K562 (cell line): Measurements from ENCODE around the gene ROR2. TPM values are rescaled to one million over a fixed set of nuclear protein-coding genes. Genes with fewer than 3 reads are reported as not detected.

ENCODE experiments used
- ATAC-seq: fragments of 200-7000 bp; cut with Tn5 transposase; 3 replicates; pipeline ENCODE4 v1.9.1; 2020; ENCODE audit warnings: moderate library complexity
- BruUV-seq: library from RNA; stranded (reverse); fragments of 400-500 nt; replicated peaks from 2 replicates; lab custom pipeline; 2021; lab: Mats Ljungman, UMichigan
- CTCF ChIA-PET: fragments of 300-600 bp; formaldehyde crosslinking; extraction: SDS; loops from one replicate; lab custom pipeline; 2021; ENCODE audit warnings: low intra/inter-chr PET ratio; lab: Yijun Ruan, JAX
- POLR2A ChIA-PET: fragments of 300-600, 350-650 bp; sonication (Branson Sonifier 250); formaldehyde crosslinking; extraction: SDS; loops from one replicate; lab custom pipeline; 2021; ENCODE audit warnings: antibody characterized with exemption, inconsistent platforms; lab: Yijun Ruan, JAX
- DNase-seq, 4 experiments: peaks; one replicate each; pipeline versions ENCODE4 v3.0.0 to v3.0.0-alpha.2; 2011 to 2018; ENCODE audit warnings: low spot score in 3 of 4, mixed read lengths in 3 of 4; ENCODE audit errors: extremely low read depth in 1 of 4
- FAIRE-seq: peaks from 2 replicates; lab custom pipeline; 2011; peaks lifted over from hg19 to GRCh38; lab: Jason Lieb, UNC
- H2AFZ ChIP-seq: 2 replicates; pipeline ENCODE4 v1.6.0; 2011; ENCODE audit warnings: low read depth, low read length, control low read depth, inconsistent platforms
- H3K27ac ChIP-seq: fragments of 200-600 bp; 3 replicates; pipeline ENCODE4 v1.8.0; 2011; ENCODE audit warnings: low read depth, mild to moderate bottlenecking, control low read depth, inconsistent platforms, low read length, moderate library complexity, mixed read lengths; ENCODE audit errors: extremely low read depth
- H3K27me3 ChIP-seq, 2 experiments: fragments of 300-600 bp in 1 of 2; 2 replicates in 1 of 2; 3 replicates in 1 of 2; pipeline versions ENCODE4 v1.6.0 to v1.8.0; 2011; ENCODE audit warnings: inconsistent platforms in 2 of 2, low read length in 2 of 2, mild to moderate bottlenecking in 1 of 2, mixed read lengths in 1 of 2, moderate library complexity in 1 of 2; ENCODE audit not compliant: control insufficient read depth in 2 of 2, insufficient read depth in 2 of 2
- H3K36me3 ChIP-seq: fragments of 300-600 bp; 3 replicates; pipeline ENCODE4 v1.8.0; 2011; ENCODE audit warnings: mild to moderate bottlenecking, low read length, inconsistent platforms; ENCODE audit not compliant: control insufficient read depth, insufficient read depth
- H3K4me1 ChIP-seq, 2 experiments: fragments of 200-600 bp in 1 of 2; replicated peaks in 1 of 2; 2 replicates in 1 of 2; 3 replicates in 1 of 2; pipeline versions ENCODE4 v1.5.1 to v1.8.0; 2011; ENCODE audit warnings: inconsistent platforms in 2 of 2, low read length in 2 of 2, mild to moderate bottlenecking in 1 of 2, mixed read lengths in 1 of 2, moderate library complexity in 1 of 2; ENCODE audit not compliant: control insufficient read depth in 2 of 2, insufficient read depth in 2 of 2
- H3K4me2 ChIP-seq: 2 replicates; pipeline ENCODE4 v1.6.1; 2011; ENCODE audit warnings: low read length, control low read depth, inconsistent platforms, mixed read lengths; ENCODE audit not compliant: insufficient read depth
- H3K4me3 ChIP-seq: fragments of 200-600 bp; sonication (generic), shearing (Covaris generic); 2 replicates; pipeline ENCODE4 v1.5.1; 2016; ENCODE audit warnings: control low read depth, inconsistent platforms
- H3K79me2 ChIP-seq: fragments of 200-600 bp; 3 replicates; pipeline ENCODE4 v1.8.0; 2011; ENCODE audit warnings: low read length, inconsistent platforms; ENCODE audit not compliant: control insufficient read depth, insufficient read depth
- H3K9ac ChIP-seq, 2 experiments: 2 replicates each; pipeline versions ENCODE4 v1.6.0 to v1.6.1; 2011; ENCODE audit warnings: low read depth in 2 of 2, low read length in 2 of 2, control low read depth in 1 of 2, inconsistent platforms in 1 of 2, mild to moderate bottlenecking in 1 of 2, mixed read lengths in 1 of 2; ENCODE audit not compliant: insufficient read depth in 1 of 2
- H3K9me1 ChIP-seq: one replicate; pipeline ENCODE4 v1.6.0; 2011; ENCODE audit warnings: inconsistent platforms, mild to moderate bottlenecking, low read length, moderate library complexity; ENCODE audit not compliant: control insufficient read depth, insufficient read depth
- H3K9me3 ChIP-seq: replicated peaks from 2 replicates; pipeline ENCODE4 v1.5.1; 2011; ENCODE audit warnings: low read depth, low read length, inconsistent platforms; ENCODE audit not compliant: control insufficient read depth, insufficient read depth
- H4K20me1 ChIP-seq: replicated peaks from 2 replicates; pipeline ENCODE4 v1.6.1; 2011; ENCODE audit warnings: low read length, inconsistent platforms, mixed read lengths; ENCODE audit not compliant: control insufficient read depth, insufficient read depth
- ATF3 ChIP-seq, 2 experiments: fragments of 450-650 bp in 1 of 2; sonication (generic) in 1 of 2; formaldehyde crosslinking in 1 of 2; IDR thresholded peaks in 1 of 2; conservative IDR thresholded peaks in 1 of 2; 2 replicates each; pipeline versions ENCODE4 v1.6.1 to v1.8.1; 2016 to 2023; ENCODE audit warnings: mild to moderate bottlenecking in 2 of 2, moderate library complexity in 2 of 2, inconsistent platforms in 1 of 2, missing genetic modification reagents in 1 of 2
- CEBPG ChIP-seq, 3 experiments: fragments of 200-800 bp in 1 of 3; sonication (Bioruptor generic) in 1 of 3; sonication (generic) in 1 of 3; formaldehyde crosslinking in 1 of 3; IDR thresholded peaks in 2 of 3; conservative IDR thresholded peaks in 1 of 3; 2 replicates each; pipeline versions ENCODE4 v1.6.1 to v1.8.0; 2016 to 2022; ENCODE audit warnings: missing compliant biosample characterization in 2 of 3, missing genetic modification characterization in 2 of 3, mild to moderate bottlenecking in 1 of 3, missing genetic modification reagents in 1 of 3
- DPF2 ChIP-seq: fragments of 450-650 bp; IDR thresholded peaks from 2 replicates; pipeline ENCODE4 v1.6.1; 2016
- GABPB1 ChIP-seq: sonication (generic); formaldehyde crosslinking; IDR thresholded peaks from 2 replicates; pipeline ENCODE4 v1.8.0; 2022; ENCODE audit warnings: mild to moderate bottlenecking, missing genetic modification reagents
- HMG20B ChIP-seq: fragments of 250-450 bp; sonication (Bioruptor Pico); IDR thresholded peaks from 2 replicates; pipeline ENCODE4 v1.5.0; 2021; ENCODE audit warnings: mild to moderate bottlenecking
- JUND ChIP-seq, 2 experiments: IDR thresholded peaks; 2 replicates in 1 of 2; 3 replicates in 1 of 2; pipeline ENCODE4 v1.6.1; 2011; ENCODE audit warnings: borderline replicate concordance in 2 of 2, low read depth in 2 of 2, low read length in 2 of 2, improper control_type of control experiment in 1 of 2, missing biosample characterization in 1 of 2, missing genetic modification characterization in 1 of 2, missing genetic modification reagents in 1 of 2
- MXI1 ChIP-seq: IDR thresholded peaks from 2 replicates; pipeline ENCODE4 v1.6.1; 2011; ENCODE audit warnings: low read depth, mild to moderate bottlenecking, improper control_type of control experiment, low read length
- NFIX ChIP-seq: fragments of 250-450 bp; sonication (Bioruptor Pico); IDR thresholded peaks from 2 replicates; pipeline ENCODE4 v1.4.0; 2020; ENCODE audit warnings: low read depth, mild to moderate bottlenecking, moderate library complexity
- NR3C1 ChIP-seq: sonication (generic); formaldehyde crosslinking; IDR thresholded peaks from 2 replicates; pipeline ENCODE4 v1.8.1; 2022; ENCODE audit warnings: missing genetic modification reagents
- RFX1 ChIP-seq: fragments of 450-650 bp; IDR thresholded peaks from 2 replicates; pipeline ENCODE4 v1.6.1; 2016; ENCODE audit warnings: mild to moderate bottlenecking, moderate library complexity
- RFX7 ChIP-seq: fragments of 250-450 bp; sonication (Bioruptor Pico); IDR thresholded peaks from 2 replicates; pipeline ENCODE4 v1.5.1; 2021; ENCODE audit warnings: mild to moderate bottlenecking
- SMARCA4 ChIP-seq: fragments of 450-650 bp; IDR thresholded peaks from 2 replicates; pipeline ENCODE4 v1.6.1; 2016
- SMC3 ChIP-seq: conservative IDR thresholded peaks from 2 replicates; pipeline ENCODE4 v1.6.1; 2011; ENCODE audit warnings: low read depth, low read length, improper control_type of control experiment; ENCODE audit not compliant: insufficient read depth
- SPI1 ChIP-seq: IDR thresholded peaks from 2 replicates; pipeline ENCODE4 v1.6.1; 2011; ENCODE audit warnings: low read depth, low read length, control low read depth, borderline replicate concordance
- WGBS: fragments of 100-300 bp; shearing (Covaris generic); methylation state at CpG from one replicate; pipeline ENCODE4 v1.1.6; 2016; ENCODE audit warnings: low coverage, mixed read lengths; ENCODE audit not compliant: insufficient coverage; ENCODE audit errors: missing lambda C conversion rate; 5-methylcytosine and 5-hydroxymethylcytosine counted together
- in situ Hi-C: fragments of 300-500 bp; cut with MboI; formaldehyde crosslinking; loops from 4 replicates; pipeline ENCODE4 v1.15.0; 2018; ENCODE audit warnings: inconsistent platforms, mixed read lengths
- intact Hi-C: fragments of 100-400 bp; cut with micrococcal nuclease; formaldehyde crosslinking; loops from 2 replicates; pipeline ENCODE4 v1.14.2; 2022
- polyA plus RNA-seq, 8 experiments: library from polyadenylated mRNA; depleted of rRNA in 4 of 8; stranded (reverse) in 5 of 8; unstranded in 3 of 8; fragments of >200 nt; fragmentation: Nextera tagmentation in 2 of 8; fragmentation: Illumina TruSeq in 1 of 8; extraction: Ambion mirVana in 2 of 8; extraction: Trizol in 1 of 8; gene quantifications; 2 replicates each; pipeline versions ENCODE4 v1.2.1 to v1.2.3, GENCODE V29; 2011 to 2014; ENCODE audit warnings: inconsistent platforms in 1 of 8, missing spikeins in 1 of 8
- total RNA-seq, 7 experiments: library from RNA; depleted of rRNA in 6 of 7; stranded (reverse); fragments of >200 nt in 6 of 7; fragmentation: Illumina TruSeq in 2 of 7; extraction: Trizol in 2 of 7; gene quantifications; 2 replicates each; pipeline versions ENCODE4 v1.2.1 to v1.2.3, GENCODE V29; 2011 to 2021; ENCODE audit warnings: low replicate concordance in 1 of 7
- TF ChIP-seq, protein P1 (sequence below): fragments of 250-450 bp; sonication (Bioruptor Pico); IDR thresholded peaks from 2 replicates; pipeline ENCODE4 v1.8.0; 2021; ENCODE audit warnings: mild to moderate bottlenecking, moderate library complexity
- TF ChIP-seq, protein P2 (sequence below): sonication (generic); formaldehyde crosslinking; IDR thresholded peaks from 2 replicates; pipeline ENCODE4 v1.8.0; 2022; ENCODE audit warnings: missing genetic modification reagents, mild to moderate bottlenecking, moderate library complexity, borderline replicate concordance

Gene ROR2
- total and polyA plus RNA-seq, 9 of the 15 experiments (the other 6 are each of a cell fraction or from before 2014, with no cell fraction given): 5.6 to 33.8 (median 15.3) TPM

GRCh38 chr9:91777292-91777830 is 172.7 kb downstream of the ROR2 start:
- H3K4me2 ChIP-seq: no peak overlapping the region
- WGBS: 81% methylated on average over 4 of the region's 4 CpGs
- H4K20me1 ChIP-seq: no peaks in the 10 kb centered on the region
- intact Hi-C loops (loop anchor here (1.0 to 10.0 kb wide), 2 partner anchors 127 to 168 kb away; no protein-coding TSS in a partner anchor), in situ Hi-C loops (no loop called here)
- H3K27ac ChIP-seq: no peak overlapping the region
- no peak overlapping the region for H3K9ac ChIP-seq
- H2AFZ ChIP-seq: no peak overlapping the region
- ATAC-seq: no peak
- H3K4me3 ChIP-seq: no peak overlapping the region
- no TSS peak for BruUV-seq
- no peaks in the 10 kb centered on the region for H3K27me3 ChIP-seq
- peaks cover 5 to 6% of the 10 kb centered on the region in 2 experiments; a peak in 4 of 5 replicates for H3K4me1 ChIP-seq
- no peak for DNase-seq
- TF ChIP-seq SMARCA4 (no peak), DPF2 (no peak), RFX7 (CRISPR knock-in tag) (no peak), JUND (IDR thresholded peaks at IDR 0.05; ENCODE audit: borderline replicate concordance, low read depth, low read length) (no peak), JUND (tag; IDR thresholded peaks at IDR 0.05; ENCODE audit: borderline replicate concordance, low read depth, low read length) (no peak), MXI1 (no peak), NR3C1 (CRISPR knock-in tag) (no peak), ATF3 (IDR thresholded peaks at IDR 0.05) (peak; percentile 19; the same call in 1 of the 2 replicates), ATF3 (CRISPR knock-in tag; conservative IDR thresholded peaks at IDR 0.05) (no peak), HMG20B (no peak), SMC3 (no peak), CEBPG (CRISPR knock-in tag; IDR thresholded peaks at IDR 0.05) (no peak), CEBPG (tag; conservative IDR thresholded peaks at IDR 0.05 in 1 of 2, IDR thresholded peaks at IDR 0.05 in 1 of 2) (peak in 1 of 2 experiments; percentile 61; a peak in 2 of 4 replicates), GABPB1 (no peak), SPI1 (no peak), NFIX (CRISPR knock-in tag) (no peak), RFX1 (no peak)
- TF ChIP-seq, protein P1, sequence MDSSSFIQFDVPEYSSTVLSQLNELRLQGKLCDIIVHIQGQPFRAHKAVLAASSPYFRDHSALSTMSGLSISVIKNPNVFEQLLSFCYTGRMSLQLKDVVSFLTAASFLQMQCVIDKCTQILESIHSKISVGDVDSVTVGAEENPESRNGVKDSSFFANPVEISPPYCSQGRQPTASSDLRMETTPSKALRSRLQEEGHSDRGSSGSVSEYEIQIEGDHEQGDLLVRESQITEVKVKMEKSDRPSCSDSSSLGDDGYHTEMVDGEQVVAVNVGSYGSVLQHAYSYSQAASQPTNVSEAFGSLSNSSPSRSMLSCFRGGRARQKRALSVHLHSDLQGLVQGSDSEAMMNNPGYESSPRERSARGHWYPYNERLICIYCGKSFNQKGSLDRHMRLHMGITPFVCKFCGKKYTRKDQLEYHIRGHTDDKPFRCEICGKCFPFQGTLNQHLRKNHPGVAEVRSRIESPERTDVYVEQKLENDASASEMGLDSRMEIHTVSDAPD (CRISPR knock-in tag): no peak
- TF ChIP-seq, protein P2, sequence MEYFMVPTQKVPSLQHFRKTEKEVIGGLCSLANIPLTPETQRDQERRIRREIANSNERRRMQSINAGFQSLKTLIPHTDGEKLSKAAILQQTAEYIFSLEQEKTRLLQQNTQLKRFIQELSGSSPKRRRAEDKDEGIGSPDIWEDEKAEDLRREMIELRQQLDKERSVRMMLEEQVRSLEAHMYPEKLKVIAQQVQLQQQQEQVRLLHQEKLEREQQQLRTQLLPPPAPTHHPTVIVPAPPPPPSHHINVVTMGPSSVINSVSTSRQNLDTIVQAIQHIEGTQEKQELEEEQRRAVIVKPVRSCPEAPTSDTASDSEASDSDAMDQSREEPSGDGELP (CRISPR knock-in tag): no peak
- H3K9me1 ChIP-seq: no peaks in the 10 kb centered on the region
- no peaks in the 10 kb centered on the region for H3K9me3 ChIP-seq
- peaks cover 24% of the 10 kb centered on the region for H3K36me3 ChIP-seq
- H3K79me2 ChIP-seq: peaks cover 27% of the 10 kb centered on the region; the same call in 2 of the 3 replicates
- FAIRE-seq: no peak
- POLR2A ChIA-PET: interaction anchor here (1.0 kb wide), 1 partner anchor 173 kb away, joined by 6 read pairs; the partner anchor contains the start of gene ROR2
- CTCF ChIA-PET: interaction anchor here (2.8 kb wide), 1 partner anchor 172 kb away, joined by 16 read pairs; the partner anchor contains the start of gene ROR2
